CD4-positive, alpha-beta T cell (primary cell): ENCODE results near the gene SNN. TPM values are rescaled to one million over a fixed set of nuclear protein-coding genes. Genes with fewer than 3 reads are reported as not detected.

Source experiments
- ATAC-seq: fragments of 200-7000 bp; cut with Tn5 transposase; one replicate; pipeline ENCODE4 v1.10.0; 2022; ENCODE audit warnings: mild to moderate bottlenecking; ENCODE audit not compliant: poor library complexity
- CTCF ChIA-PET: fragments of 350-600 bp; sonication (Branson Sonifier 250); formaldehyde crosslinking; loops from one replicate; lab custom pipeline; 2021; ENCODE audit warnings: antibody characterized with exemption, inconsistent platforms; lab: Charles Lee
- POLR2A ChIA-PET: fragments of 350-600 bp; sonication (Branson Sonifier 250); formaldehyde crosslinking; loops from one replicate; lab custom pipeline; 2021; ENCODE audit warnings: antibody characterized with exemption, inconsistent platforms; lab: Charles Lee
- DNase-seq, 14 experiments: peaks; one replicate each; pipeline ENCODE4 v3.0.0-alpha.2; 2013 to 2020; ENCODE audit warnings: mixed read lengths in 2 of 14
- H3K27ac ChIP-seq, 2 donors: one replicate each; pipeline versions ENCODE4 v1.5.1 to v1.7.0; 2013; ENCODE audit warnings: low read length in 2 of 2, low read depth in 1 of 2, mild to moderate bottlenecking in 1 of 2
- H3K27me3 ChIP-seq, 2 experiments: 1 replicate in 1 of 2; 2 replicates in 1 of 2; pipeline versions ENCODE4 v1.6.1 to v1.7.0; 2013; ENCODE audit warnings: low read length in 2 of 2, control low read depth in 1 of 2, mild to moderate bottlenecking in 1 of 2, moderate library complexity in 1 of 2; ENCODE audit not compliant: insufficient read depth in 2 of 2, control insufficient read depth in 1 of 2
- H3K36me3 ChIP-seq: one replicate; pipeline ENCODE4 v1.6.1; 2013; ENCODE audit warnings: low read length, control low read depth; ENCODE audit not compliant: insufficient read depth
- H3K4me1 ChIP-seq: one replicate; pipeline ENCODE4 v1.6.1; 2013; ENCODE audit warnings: low read length, control low read depth; ENCODE audit not compliant: insufficient read depth
- H3K4me3 ChIP-seq: one replicate; pipeline ENCODE4 v1.5.1; 2013; ENCODE audit warnings: mild to moderate bottlenecking, low read length, moderate library complexity
- H3K9me3 ChIP-seq, 2 experiments: 1 replicate in 1 of 2; 2 replicates in 1 of 2; pipeline versions ENCODE4 v1.6.1 to v1.7.0; 2013; ENCODE audit warnings: low read length in 2 of 2, mild to moderate bottlenecking in 2 of 2, control low read depth in 1 of 2, moderate library complexity in 1 of 2; ENCODE audit not compliant: control insufficient read depth in 1 of 2, insufficient read depth in 1 of 2
- H3K27ac Mint-ChIP-seq: one replicate; pipeline ENCODE4 v1.8.0; 2020; ENCODE audit warnings: mixed read lengths
- H3K27me3 Mint-ChIP-seq: one replicate; pipeline ENCODE4 v1.8.0; 2021; ENCODE audit warnings: mixed read lengths
- H3K36me3 Mint-ChIP-seq: one replicate; pipeline ENCODE4 v1.8.0; 2021; ENCODE audit warnings: low read depth, mixed read lengths
- H3K4me1 Mint-ChIP-seq: one replicate; pipeline ENCODE4 v1.8.0; 2021; ENCODE audit warnings: low read depth, mixed read lengths
- H3K4me3 Mint-ChIP-seq: one replicate; pipeline ENCODE4 v1.8.0; 2020; ENCODE audit warnings: mild to moderate bottlenecking, mixed read lengths
- H3K9me3 Mint-ChIP-seq: one replicate; pipeline ENCODE4 v1.8.0; 2020; ENCODE audit warnings: mixed read lengths
- intact Hi-C, 2 experiments: fragments of 100-400 bp; cut with DNase I in 1 of 2; cut with micrococcal nuclease in 1 of 2; formaldehyde crosslinking; loops; one replicate each; pipeline versions ENCODE4 v1.15.1 to v1.9.0; 2023 to 2025; cut with DNase I, micrococcal nuclease
- total RNA-seq, 174 experiments: library from RNA in 2 of 174; stranded (reverse) in 2 of 174; gene quantifications; one replicate each; pipeline ENCODE4 v1.2.3 and lab custom pipeline; 2021 to 2026
- TF ChIP-seq, protein P1 (sequence below): fragments of 200-600 bp; IDR thresholded peaks from one replicate; pipeline ENCODE4 v1.8.0; 2022; ENCODE audit warnings: antibody characterized with exemption, mild to moderate bottlenecking

SNN gene
- total RNA-seq, 2 experiments from 2014 or later: 76.3 to 79.7 TPM

DNA sequence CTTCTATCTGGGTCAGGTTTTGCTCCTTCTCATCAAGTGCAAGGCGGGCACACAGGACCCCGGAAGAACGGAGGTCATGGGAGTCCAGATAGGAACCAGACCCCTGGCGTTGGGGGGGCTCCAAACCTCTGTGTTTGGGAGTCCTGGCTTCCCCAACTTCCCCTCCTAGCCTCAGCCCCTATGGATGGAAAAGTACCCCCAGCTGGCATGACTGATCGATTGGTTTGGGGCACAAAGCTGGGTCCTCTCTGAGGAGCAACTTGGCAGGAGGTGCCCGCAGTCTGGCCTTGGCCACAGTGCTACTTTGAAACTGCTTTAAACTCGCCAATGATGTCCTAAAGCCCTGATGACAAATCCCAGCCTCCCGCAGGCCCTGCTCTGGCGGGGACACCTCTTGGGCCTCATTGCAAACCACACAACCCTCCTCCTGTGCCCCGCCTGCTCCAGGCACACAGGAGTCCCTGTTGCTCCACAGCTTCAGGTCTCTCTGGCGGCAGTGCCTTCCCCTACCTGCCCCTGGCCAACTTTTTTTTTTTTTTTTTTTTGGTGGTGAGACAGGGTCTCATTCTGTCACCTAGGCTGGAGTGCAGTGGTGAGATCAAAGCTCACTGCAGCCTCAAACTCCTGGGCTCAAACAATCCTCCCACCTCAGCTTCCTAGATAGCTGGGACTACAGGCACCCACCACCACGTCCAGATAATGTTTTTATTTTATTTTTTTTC lies 38.0 kb upstream of the SNN start:
- Mint-ChIP-seq H3K4me1 (peaks cover 47% of the 10 kb centered on the region), H3K27ac (peak overlapping the region; percentile 70), H3K36me3 (no peaks in the 10 kb centered on the region), H3K27me3 (no peaks in the 10 kb centered on the region), H3K4me3 (no peak overlapping the region), H3K9me3 (no peaks in the 10 kb centered on the region)
- intact Hi-C loops: no loop called here
- Histone ChIP-seq H3K9me3 (no peaks in the 10 kb centered on the region), H3K36me3 (no peaks in the 10 kb centered on the region), H3K27ac (no peak overlapping the region), H3K4me3 (no peak overlapping the region), H3K27me3 (no peaks in the 10 kb centered on the region), H3K4me1 (peaks cover 25% of the 10 kb centered on the region)
- ChIA-PET POLR2A (interaction anchor here (0.9 to 2.4 kb wide), 5 partner anchors 9 to 74 kb away, joined by 3 to 18 read pairs (median 5); no protein-coding TSS in a partner anchor), CTCF (interaction anchor here (0.7 to 1.6 kb wide), 2 partner anchors 75 to 98 kb away, joined by 3 to 7 read pairs; no protein-coding TSS in a partner anchor)
- TF ChIP-seq, protein P1, sequence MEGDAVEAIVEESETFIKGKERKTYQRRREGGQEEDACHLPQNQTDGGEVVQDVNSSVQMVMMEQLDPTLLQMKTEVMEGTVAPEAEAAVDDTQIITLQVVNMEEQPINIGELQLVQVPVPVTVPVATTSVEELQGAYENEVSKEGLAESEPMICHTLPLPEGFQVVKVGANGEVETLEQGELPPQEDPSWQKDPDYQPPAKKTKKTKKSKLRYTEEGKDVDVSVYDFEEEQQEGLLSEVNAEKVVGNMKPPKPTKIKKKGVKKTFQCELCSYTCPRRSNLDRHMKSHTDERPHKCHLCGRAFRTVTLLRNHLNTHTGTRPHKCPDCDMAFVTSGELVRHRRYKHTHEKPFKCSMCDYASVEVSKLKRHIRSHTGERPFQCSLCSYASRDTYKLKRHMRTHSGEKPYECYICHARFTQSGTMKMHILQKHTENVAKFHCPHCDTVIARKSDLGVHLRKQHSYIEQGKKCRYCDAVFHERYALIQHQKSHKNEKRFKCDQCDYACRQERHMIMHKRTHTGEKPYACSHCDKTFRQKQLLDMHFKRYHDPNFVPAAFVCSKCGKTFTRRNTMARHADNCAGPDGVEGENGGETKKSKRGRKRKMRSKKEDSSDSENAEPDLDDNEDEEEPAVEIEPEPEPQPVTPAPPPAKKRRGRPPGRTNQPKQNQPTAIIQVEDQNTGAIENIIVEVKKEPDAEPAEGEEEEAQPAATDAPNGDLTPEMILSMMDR: no peak
- ATAC-seq (no peak), DNase-seq (no peak)

DNA sequence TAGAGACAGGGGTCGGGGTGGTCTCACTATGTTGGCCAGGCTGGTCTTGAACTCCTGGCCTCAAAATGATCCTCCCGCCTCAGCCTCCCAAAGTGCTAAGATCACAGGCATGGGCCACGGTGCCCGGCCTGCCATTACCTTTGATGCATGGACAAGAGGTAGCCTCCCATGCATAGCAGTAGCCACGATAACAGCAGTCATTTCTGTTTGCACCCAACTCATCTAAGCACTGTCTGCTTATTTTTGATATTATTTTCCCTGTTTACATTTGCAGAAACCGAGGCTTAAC lies 37.5 kb upstream of the SNN start:
- peaks cover 21% of the 10 kb centered on the region for H3K4me1 ChIP-seq
- ChIA-PET POLR2A (interaction anchor here (1.0 to 2.4 kb wide), 3 partner anchors 9 to 27 kb away, joined by 3 to 18 read pairs (median 5); no protein-coding TSS in a partner anchor), CTCF (interaction anchor here (1.6 kb wide), 1 partner anchor 98 kb away, joined by 7 read pairs; no protein-coding TSS in a partner anchor)
- H3K4me3 ChIP-seq: no peak overlapping the region
- no peaks in the 10 kb centered on the region for H3K9me3 ChIP-seq
- intact Hi-C loops: no loop called here
- no peak overlapping the region for H3K4me3 Mint-ChIP-seq
- peaks cover 42% of the 10 kb centered on the region for H3K4me1 Mint-ChIP-seq
- no peak overlapping the region for H3K27ac Mint-ChIP-seq
- H3K27me3 Mint-ChIP-seq: no peaks in the 10 kb centered on the region
- TF ChIP-seq, protein P1: no peak
- no peaks in the 10 kb centered on the region for H3K27me3 ChIP-seq
- no peak for DNase-seq
- no peaks in the 10 kb centered on the region for H3K36me3 Mint-ChIP-seq
- H3K9me3 Mint-ChIP-seq: no peaks in the 10 kb centered on the region
- ATAC-seq: no peak
- H3K36me3 ChIP-seq: no peaks in the 10 kb centered on the region
- H3K27ac ChIP-seq: no peak overlapping the region

DNA sequence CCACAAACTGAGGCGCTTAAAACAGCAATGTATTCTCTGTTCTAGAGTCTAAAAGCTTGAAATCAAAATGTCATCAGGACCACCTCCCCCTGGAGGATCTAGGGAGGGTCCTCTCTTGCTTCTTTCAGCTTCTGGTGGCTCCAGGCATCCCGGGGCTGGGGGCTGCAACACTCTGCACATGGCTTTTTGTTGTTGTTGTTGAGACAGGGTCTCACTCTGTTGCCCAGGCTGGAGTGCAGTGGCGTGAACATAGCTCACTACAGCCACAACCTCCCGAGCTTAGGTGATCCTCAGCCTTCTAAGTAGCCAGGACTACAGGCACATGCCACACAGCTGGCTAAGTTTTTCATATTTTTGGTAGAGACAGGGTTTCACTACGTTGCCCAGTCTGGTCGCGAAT lies 37.0 kb upstream of the SNN start:
- DNase-seq (no peak), ATAC-seq (no peak)
- no peaks in the 10 kb centered on the region for H3K36me3 ChIP-seq
- no peak overlapping the region for H3K4me3 ChIP-seq
- Mint-ChIP-seq H3K4me3 (no peak overlapping the region), H3K9me3 (no peaks in the 10 kb centered on the region), H3K27me3 (no peaks in the 10 kb centered on the region), H3K4me1 (peaks cover 38% of the 10 kb centered on the region), H3K36me3 (no peaks in the 10 kb centered on the region), H3K27ac (no peak overlapping the region)
- no peak overlapping the region for H3K27ac ChIP-seq
- no peaks in the 10 kb centered on the region for H3K27me3 ChIP-seq
- ChIA-PET CTCF (no interaction called here), POLR2A (interaction anchor here (1.0 to 2.4 kb wide), 3 partner anchors 10 to 26 kb away, joined by 3 to 18 read pairs (median 5); no protein-coding TSS in a partner anchor)
- peaks cover 21% of the 10 kb centered on the region for H3K4me1 ChIP-seq
- intact Hi-C loops: no loop called here
- TF ChIP-seq, protein P1: no peak
- H3K9me3 ChIP-seq: no peaks in the 10 kb centered on the region
